GM12801 (cell line): ENCODE data around the gene EMX1.
A peak's percentile ranks its signal among the peaks of the same experiment; 100 is the strongest.

Experiments
- CTCF ChIP-seq: IDR thresholded peaks from one replicate; pipeline ENCODE4 v1.5.1; 2011; ENCODE audit warnings: control low read depth; ENCODE audit not compliant: insufficient read length; ENCODE audit errors: extremely low read depth

The EMX1 gene

GRCh38 chr2:72965770-72966450, 48.6 kb downstream of the EMX1 start:
- no peak for TF ChIP-seq CTCF

DNA sequence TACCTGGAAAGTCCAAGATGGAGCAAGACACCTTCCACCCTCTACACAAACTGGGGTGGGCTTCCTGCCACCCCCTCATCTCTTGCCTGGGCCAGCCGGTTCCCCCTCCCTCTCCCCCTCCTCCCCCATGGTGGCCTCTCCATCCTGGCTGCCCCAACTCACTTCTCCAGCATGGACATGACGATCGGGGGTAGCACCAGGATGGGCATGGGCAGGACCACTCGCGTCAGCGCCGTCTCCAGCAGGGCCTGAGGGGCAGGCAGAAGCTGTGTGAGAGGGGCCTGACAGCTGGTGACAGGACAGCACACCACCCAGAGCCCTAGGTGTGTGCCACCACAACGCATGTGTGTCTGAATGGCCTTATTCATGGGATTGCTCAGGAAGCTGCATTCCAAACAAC, 51.0 kb downstream of the EMX1 start:
- TF ChIP-seq CTCF = no peak

DNA sequence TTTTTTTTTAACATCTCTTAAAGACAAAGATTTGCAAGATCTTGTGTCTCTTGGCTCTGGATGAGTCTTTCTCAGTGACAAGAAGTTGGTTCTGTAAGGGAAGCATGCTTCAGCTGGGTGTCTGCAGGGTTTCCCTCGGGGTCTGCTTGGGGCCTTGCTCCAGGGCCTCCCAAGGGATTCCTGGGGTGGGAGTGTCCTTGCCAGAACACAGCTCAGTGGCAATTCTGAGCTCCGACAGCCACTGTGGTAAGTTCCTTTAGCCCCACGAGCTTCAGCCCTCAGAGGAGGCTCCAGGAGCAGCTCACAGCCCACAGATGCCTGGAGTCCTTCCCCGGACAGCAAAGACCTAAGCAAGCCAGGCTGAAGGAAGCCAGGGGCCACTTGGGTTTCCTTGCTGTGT, 52.4 kb downstream of the EMX1 start:
- TF ChIP-seq CTCF = no peak

GRCh38 chr2:72971036-72971435, 53.7 kb downstream of the EMX1 start:
- TF ChIP-seq CTCF = no peak

GRCh38 chr2:72972352-72973136, 55.2 kb downstream of the EMX1 start:
- no peak for TF ChIP-seq CTCF

GRCh38 chr2:72973137-72973535, 55.8 kb downstream of the EMX1 start:
- no peak for TF ChIP-seq CTCF

- peak; percentile 7 for TF ChIP-seq CTCF
Observed at GRCh38 chr2:72973566-72974435, 56.5 kb downstream of the EMX1 start.
